GM10266 (cell line): ENCODE data around the gene GOPC.

Source experiments
- DNase-seq: peaks from one replicate; pipeline ENCODE4 v3.0.0; 2012; ENCODE audit errors: extremely low spot score
- CTCF ChIP-seq: IDR thresholded peaks from 2 replicates; pipeline ENCODE4 v1.5.1; 2012; ENCODE audit warnings: mild to moderate bottlenecking, low read depth; ENCODE audit not compliant: control insufficient read depth, insufficient read depth; ENCODE audit errors: missing control alignments

GOPC gene

DNA sequence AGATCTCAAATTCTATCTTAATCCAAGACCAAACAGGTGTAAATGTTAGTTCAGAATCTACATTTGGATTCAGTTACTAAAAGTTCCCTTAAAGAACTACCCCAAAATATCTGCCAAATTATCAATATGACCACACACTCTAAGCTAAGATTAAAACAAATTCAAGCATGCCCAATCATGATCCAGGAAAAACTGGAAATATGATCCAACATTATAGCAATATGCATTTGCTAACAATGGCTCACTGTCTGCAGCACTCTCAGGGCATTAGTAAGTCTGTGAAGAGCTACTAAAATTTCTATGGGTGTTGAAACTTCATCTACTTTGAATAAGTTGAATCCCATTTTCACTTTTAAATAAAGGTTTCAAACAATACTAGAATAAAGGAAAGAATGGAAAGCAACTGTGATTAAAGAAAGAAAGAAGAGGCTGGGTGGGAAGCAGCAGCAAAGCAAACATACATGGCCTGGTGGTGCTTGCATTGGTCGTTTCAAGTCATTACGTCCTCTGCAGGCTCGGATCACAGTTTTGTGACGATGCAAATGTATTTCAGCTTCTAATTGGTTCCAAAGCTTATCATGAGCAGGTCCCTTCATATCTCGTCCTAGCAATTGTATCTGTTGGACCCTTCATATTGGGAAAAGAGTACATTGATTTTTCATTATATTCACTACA is 29.2 kb downstream of the GOPC start:
- no peak for TF ChIP-seq CTCF
- no peak for DNase-seq

DNA sequence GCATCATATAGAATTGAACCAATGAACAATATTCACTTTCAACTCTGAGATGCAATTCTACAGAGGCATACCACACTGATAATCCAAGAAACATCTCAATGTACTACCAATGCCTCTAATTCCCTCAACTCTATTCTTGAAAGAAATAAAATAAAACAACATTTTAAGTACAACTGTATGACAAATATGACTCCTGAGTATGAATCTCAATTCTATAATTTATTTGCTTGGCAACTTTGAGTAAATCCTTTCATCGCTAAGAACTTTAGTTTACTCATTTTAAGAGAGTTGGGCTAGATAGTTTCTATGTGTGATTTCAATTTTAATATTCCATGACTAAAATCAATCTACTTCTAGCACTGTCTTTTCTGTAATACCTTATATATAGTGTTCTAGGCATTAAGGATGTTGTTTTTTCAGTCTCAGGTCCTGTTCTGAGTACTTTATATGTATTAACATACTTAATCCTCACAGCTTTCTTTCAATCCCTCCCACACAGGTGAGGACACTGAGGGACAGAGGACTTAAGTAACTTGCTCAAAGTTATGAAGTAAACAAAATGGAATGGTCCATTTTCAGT is 33.4 kb downstream of the GOPC start:
- TF ChIP-seq CTCF: no peak
- no peak for DNase-seq

GRCh38 chr6:117568247-117568646 is 34.1 kb downstream of the GOPC start:
- no peak for TF ChIP-seq CTCF
- DNase-seq: no peak

DNA sequence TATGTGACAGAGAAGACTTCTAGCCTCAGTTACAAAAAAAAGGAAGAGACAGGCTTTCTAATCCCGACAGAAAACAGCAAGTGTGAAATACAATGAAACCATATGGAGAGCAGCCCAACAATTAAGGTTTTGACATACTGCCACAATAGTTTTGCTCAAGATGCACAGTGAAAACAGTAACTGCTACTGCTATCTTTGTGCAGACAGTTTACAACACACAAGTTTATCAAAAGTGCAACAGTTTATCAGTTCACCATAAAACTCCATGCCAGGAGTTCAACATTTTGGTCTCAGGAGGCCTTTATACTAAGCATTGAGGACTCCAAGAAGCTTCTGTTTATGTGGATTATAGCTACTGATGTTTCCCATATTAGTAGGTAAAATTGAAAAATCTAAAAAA is 37.6 kb downstream of the GOPC start:
- DNase-seq: no peak
- no peak for TF ChIP-seq CTCF

DNA sequence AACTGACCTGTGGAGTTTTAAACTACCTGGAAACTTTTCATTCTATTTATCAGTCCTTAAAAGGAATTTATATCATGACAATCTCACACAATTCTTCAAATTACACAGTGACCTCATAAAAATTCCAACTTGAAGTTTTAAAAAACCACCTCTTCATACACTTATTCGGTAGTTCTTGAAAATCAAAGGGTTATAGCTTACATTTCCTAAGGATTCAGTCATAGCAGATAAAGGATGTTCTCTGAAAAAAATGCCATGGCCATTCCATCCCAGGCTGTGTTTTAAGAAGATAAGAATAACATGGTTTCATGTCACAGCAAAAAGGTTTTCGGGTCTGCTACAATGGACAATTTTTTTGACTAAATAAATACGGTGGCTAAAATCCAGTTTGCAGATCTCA is 41.2 kb downstream of the GOPC start:
- no peak for TF ChIP-seq CTCF
- DNase-seq: no peak

DNA sequence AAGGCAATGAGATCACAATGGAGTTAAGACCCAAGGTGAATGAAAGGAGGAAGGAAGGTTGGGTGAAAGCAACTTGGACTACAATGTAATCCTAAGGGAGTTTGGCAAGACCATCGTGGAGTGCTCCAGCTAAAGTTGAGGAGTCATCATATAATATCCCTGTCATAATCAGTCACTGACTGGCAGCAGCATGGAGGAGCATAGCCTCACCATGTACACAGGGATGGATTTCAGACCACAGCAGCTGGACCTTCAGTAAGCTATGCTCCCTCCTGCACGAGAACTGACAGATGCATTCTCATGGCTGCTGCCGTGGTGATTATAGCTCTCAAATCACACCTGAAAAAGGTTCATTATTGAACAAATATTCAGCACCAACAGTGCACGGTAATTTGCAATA is 43.0 kb downstream of the GOPC start:
- no peak for DNase-seq
- TF ChIP-seq CTCF: no peak

DNA sequence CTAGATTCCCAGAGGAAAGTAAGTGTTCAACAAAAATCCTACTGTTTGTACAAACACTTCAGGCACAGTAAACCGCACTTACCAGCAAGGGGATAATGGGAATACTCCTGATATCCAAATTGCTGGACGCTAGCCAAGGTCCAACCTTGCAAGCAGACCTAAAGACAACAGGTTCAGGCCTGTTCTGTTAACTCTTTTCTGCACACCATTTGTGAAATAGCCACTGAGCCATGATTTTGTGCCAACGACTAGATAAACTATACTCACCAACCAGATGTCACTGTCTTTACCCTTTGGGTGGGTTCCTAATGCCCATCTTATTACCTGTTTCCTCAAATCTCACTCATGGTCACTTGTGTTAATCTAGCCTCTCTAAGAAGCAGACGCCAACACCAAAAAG is 43.5 kb downstream of the GOPC start:
- DNase-seq: no peak
- no peak for TF ChIP-seq CTCF
